Ovary (tissue), 3 donors: ENCODE measurements around the gene PIK3R4.

Experiments used
- EP300 ChIP-seq: sonication (generic); formaldehyde crosslinking; IDR thresholded peaks from one replicate; pipeline ENCODE4 v1.6.1; 2017; ENCODE audit warnings: antibody characterized with exemption
- POLR2A ChIP-seq: fragments of 450-650 bp; IDR thresholded peaks from one replicate; pipeline ENCODE4 v1.6.1; 2017; ENCODE audit warnings: antibody characterized with exemption, mild to moderate bottlenecking, moderate library complexity
- TF ChIP-seq, protein P1 (sequence below), 3 donors: fragments of 450-650 bp in 2 of 3; fragments of 200-600 bp in 1 of 3; IDR thresholded peaks; one replicate each; pipeline versions ENCODE4 v1.5.1 to v1.8.0; 2016 to 2022; ENCODE audit warnings: antibody characterized with exemption in 3 of 3, mild to moderate bottlenecking in 1 of 3
- donor health status: DM: no; HTN: no; CAD: no.

DNA sequence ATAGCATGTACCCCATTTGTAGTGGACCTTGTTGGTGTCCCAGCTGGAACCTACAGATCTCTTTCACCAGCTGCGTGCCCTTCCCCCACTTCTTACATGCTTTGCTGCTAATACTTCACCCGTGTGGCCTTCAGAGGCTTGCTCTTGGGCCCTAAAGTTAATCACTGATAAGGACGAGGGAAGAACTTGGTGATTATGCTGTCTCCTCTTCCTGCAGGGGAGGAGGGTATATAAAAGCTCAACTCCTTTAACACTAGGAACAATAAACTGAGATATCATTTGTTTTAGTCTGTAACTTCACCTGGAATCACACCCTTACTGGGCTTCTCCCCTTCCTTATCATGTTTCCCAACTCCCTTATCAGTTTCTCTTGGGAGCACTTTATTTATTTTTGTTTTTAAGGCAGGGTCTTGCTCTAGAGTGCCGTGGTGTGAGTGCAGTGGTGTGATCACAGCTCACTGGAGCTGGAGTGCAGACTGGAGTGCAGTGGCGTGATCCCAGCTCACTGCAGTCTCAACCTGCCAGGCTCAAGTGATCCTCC is 43.2 kb upstream of the PIK3R4 start:
- TF ChIP-seq, protein P1, sequence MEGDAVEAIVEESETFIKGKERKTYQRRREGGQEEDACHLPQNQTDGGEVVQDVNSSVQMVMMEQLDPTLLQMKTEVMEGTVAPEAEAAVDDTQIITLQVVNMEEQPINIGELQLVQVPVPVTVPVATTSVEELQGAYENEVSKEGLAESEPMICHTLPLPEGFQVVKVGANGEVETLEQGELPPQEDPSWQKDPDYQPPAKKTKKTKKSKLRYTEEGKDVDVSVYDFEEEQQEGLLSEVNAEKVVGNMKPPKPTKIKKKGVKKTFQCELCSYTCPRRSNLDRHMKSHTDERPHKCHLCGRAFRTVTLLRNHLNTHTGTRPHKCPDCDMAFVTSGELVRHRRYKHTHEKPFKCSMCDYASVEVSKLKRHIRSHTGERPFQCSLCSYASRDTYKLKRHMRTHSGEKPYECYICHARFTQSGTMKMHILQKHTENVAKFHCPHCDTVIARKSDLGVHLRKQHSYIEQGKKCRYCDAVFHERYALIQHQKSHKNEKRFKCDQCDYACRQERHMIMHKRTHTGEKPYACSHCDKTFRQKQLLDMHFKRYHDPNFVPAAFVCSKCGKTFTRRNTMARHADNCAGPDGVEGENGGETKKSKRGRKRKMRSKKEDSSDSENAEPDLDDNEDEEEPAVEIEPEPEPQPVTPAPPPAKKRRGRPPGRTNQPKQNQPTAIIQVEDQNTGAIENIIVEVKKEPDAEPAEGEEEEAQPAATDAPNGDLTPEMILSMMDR (IDR thresholded peaks at IDR 0.05) = no peak
- TF ChIP-seq POLR2A (no peak), EP300 (no peak)
